Left lobe of liver (tissue), 2 donors: Measurements from ENCODE around the gene MAP2K6. TPM values are rescaled to one million over a fixed set of nuclear protein-coding genes. Genes with fewer than 3 reads are reported as not detected.

Source experiments
- ATAC-seq: fragments of 200-7000 bp; cut with Tn5 transposase; one replicate; pipeline ENCODE4 v1.9.1; 2020; ENCODE audit warnings: mild to moderate bottlenecking, moderate library complexity
- DNase-seq: peaks from one replicate; pipeline ENCODE4 v3.0.0-alpha.2; 2020; ENCODE audit warnings: low spot score
- total RNA-seq: library from RNA; stranded (reverse); gene quantifications from one replicate; pipeline ENCODE4 v1.2.1, GENCODE V29; 2021
- donor health status: DM: no; HTN: no; CAD: no; lungs with moderate emphysema.
- donor health status: DM: no; HTN: yes; CAD: no.

Gene MAP2K6
- total RNA-seq, 1 donor from 2014 or later = 2.6 TPM

DNA sequence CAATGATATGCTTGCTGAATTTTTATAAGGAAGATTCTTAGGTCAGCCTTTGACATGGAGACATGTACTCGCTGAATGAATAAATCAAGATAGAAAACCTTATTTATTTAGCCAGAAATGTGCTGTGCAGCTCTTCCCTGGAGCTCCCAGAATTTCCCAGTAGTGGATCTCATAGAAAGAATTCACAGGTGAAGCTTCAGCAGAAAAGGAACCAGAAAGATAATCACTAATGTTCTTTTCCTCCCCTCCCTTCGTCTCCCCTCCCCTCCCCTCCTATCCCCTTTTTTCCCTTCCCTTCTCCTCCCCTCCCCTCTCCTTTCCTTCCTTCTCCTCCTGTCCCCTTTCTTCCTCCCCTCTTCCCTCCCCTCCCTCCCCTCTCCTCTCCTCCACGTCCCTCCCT is 158.2 kb downstream of the MAP2K6 start:
- ATAC-seq = no peak
- no peak for DNase-seq

DNA sequence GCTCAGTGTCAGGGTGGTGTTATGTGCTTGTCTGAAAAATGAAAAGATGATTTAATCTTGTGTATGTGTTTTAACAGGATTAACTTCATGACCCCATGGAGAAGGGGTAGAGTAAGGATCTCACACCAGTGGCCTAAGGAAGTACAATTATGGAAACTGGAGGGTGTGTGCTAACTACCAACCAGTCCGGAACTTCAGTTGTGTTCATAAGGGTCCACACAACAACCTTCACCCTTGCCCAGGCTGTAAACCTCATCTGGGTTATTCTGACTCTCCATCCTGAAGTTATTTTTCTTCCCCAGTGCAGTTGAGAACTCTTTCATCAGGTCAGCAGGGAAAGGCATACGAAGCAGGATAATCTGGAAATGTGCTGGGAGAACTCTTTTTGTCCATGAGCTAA is 158.9 kb downstream of the MAP2K6 start:
- ATAC-seq (no peak), DNase-seq (no peak)

DNA sequence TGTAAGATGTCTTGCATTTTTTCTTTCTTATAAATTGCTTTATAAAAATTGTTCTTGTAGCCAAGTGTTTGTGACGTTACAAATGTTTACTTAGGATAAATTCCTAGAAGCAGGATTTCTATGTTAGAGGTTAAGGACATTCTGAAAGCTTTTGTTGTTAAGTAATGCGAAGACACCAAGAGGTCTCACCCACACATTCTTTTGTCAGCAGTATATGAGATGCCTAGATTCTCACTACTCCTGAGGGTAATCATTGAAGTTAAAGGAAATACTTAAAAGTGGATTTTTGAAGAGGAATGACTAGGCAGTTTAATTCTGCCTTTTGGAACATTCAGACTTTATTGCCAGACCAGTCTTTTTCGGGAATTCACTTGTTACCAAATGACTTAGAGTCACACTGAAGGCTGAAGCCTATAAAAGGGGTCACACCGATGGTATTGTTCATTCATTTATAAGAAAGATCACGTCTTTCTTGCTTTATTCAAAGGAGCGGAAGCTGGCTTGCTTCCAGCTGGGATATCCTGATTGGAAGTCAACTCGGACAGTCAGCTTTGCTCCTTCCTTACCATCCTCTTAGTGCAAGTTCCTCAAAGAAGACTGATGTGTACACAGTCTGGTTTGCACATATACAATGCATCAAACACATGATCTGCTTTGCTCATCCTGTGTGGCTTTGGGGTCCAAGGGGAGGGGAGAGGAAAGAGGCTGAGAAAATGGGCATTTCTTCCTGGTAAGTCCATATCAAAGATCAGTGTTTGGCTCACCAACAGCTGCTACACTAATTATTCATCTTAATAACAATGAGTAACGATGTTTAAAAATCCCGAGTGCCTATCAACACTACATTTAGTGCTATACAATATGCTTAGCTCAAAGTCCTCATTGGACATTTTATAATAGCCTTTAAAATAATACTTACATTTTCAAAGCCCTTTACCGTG is 160.0 kb downstream of the MAP2K6 start:
- ATAC-seq (no peak), DNase-seq (no peak)

DNA sequence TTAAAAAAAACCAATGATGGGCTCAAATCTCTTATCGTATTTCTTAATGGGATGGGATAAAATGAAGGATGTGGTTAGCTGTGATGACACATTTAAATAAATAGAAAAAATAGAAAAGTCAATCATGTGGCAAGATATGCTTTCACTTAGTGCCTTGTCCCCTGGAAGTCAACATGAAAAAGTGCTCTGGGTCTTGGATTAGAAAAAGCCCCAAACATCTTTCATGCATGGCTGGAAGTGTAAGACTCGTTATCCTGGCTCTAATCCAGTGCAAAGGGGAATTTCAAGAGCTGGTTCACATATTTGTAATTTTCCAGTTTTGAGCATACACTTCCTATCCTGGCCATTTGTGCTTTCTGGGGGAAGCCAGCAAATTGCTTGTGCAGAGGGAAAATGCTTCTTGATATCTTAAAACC is 160.9 kb downstream of the MAP2K6 start:
- ATAC-seq = peak; percentile 23
- no peak for DNase-seq

DNA sequence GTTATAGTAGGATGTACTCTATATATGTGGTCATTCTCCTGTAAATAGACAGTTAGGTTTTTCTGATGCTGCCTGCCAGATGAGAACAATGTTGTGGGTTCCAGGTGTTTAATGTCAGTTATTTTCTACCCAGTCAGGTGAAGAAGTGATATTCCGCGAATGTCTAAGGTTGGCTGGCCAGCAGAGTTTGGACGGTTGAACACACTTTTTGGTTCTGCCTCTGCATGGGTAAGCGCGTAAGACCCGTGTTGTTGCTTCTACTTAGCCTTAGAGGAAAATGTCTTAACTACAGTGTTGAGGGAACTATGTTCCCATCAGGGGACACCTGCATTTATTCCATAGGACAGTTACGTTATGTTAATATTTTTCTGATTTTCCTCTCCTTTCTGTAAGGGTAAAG is 162.6 kb downstream of the MAP2K6 start:
- DNase-seq = no peak
- ATAC-seq = no peak

DNA sequence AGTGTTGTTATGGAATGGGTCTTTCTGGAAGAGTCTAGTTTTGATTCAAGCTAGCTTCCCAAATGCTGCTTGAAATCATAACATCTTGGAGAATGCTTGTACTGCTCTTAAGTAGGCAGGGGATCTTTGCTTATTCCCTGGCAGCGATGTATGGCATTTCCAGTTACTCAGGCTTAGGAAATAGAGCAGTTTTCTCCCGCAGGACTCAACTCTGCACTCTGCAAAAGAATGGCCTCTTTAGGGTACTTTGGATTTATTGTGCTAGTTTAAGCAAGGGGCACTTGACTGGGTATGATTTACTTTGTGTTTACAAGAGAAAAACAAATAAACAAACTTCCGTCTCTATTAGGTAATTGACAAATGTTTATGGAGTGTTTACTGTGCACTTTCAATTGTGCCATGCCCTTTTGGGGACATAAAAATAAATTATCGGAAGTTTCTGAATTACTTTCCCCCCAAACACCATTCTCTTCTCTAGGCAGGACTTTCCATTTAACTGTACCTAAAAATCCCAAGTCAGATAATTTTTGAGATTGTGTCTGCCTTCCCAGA is 164.0 kb downstream of the MAP2K6 start:
- DNase-seq (no peak), ATAC-seq (no peak)

DNA sequence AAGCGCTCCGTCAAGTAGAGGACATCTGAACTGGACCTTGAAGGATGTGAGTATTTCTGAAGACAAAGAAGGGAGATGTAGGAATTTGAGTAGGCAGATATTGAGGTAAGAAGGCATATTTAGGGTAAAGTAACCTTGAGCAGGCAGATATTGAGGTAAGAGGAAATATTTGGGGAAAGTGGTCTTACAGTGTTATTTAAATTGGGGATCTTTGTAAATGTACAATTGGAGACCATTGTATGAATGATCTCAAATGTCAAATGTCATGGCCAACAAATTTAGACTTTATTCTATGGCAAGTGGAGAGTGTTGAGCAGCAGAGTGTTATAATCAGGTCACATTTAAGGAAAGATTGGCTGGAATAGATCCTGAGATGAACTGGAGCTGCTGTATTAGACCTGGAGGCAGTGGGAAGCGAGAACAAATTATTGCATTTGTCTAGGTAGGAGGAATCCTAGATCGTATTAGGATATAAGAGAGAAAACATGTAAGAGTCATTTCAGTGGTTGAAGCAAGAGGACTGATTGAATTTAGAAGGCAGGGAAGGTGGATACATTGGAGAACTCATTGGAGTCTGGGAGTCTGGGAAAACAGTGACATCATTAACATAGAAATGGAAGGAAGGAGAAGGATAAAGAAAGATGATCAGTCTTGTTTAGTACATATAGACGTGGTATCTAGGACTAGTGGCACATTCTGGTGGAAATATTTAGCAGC is 165.6 kb downstream of the MAP2K6 start:
- ATAC-seq = no peak

DNA sequence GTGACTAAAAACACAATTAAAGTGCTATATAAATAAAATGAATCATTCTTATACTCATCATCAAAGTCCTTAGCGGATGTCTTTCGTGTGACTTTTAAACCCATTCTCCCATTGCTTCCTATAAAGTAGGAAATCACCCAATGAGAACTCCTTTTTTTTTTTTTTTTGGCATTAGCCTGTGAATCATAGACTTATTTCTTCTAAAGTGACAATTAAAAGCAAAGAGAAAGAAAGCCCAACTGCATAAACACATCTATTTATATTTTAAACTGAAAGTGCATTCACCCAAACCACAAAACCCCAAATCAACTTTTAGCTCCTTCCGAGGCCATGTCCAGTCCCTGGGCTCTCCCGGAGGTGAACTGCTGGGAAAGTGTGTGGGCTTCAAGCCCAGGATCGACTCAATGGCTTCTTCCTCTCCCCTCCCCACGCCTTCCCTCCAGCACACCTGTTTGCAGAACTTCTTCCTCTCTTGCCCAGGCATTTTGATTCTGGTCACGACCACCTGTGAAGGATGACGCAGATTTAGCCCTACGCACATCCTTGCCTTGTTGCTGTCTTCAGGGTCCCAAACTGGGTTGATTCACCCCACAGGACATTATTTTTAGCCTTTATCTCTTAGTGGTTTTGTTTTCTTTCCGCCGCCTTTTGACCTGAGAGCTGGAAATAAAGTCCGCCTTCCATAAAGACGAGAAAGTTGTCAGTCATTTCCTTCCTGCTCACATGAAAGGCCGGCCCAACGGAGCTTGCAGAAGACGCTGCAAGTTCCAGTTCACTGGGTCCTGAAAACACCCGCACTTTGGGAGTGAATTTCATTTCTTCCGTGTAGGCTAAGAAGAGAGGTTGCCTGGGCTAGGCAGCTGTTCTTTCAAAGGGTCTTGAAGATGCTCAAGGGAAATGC is 166.8 kb downstream of the MAP2K6 start:
- ATAC-seq = no peak

More for the DNA sequence above, 165.6 kb downstream of the MAP2K6 start:
- no peak for DNase-seq

DNA sequence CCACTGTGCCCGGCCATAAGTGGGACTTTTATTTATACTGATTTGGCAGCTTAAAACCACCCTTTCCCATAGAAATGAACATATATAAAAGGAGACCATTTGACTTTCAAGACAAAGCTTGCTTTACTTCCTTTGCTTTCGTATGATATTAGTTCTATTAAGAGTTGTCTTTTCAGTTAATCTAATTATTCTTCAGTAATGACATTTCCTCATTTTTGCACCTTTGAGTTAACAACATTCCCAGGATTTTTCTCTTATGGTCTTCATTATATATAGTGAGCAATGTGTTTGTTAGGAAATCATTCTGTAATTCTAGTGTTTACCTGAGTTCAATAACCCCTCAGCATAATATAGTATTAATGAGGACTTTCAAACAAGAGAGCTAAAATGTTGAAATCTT is 173.8 kb downstream of the MAP2K6 start:
- ATAC-seq (no peak), DNase-seq (no peak)

More for the DNA sequence above, 166.8 kb downstream of the MAP2K6 start:
- DNase-seq = no peak

DNA sequence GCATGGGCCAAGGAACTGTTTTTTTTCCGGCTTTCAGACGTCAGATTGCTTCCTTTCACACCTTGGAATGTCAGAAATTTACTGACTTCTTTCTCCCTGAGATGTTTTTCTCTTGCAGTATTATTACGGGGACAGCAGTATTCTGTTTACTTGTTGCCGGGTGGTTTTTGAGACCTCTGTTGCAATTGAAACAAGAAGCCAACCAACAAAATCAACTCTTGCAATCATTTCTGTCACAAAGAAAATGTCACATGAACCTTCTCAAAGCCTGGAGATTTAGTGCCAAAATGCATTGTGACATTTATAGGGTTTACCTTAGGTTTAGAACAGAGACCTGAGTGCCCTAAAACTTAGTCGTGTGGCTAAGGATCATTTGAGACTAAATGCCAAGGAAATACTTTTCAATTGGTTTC is 174.3 kb downstream of the MAP2K6 start:
- ATAC-seq (no peak), DNase-seq (no peak)

DNA sequence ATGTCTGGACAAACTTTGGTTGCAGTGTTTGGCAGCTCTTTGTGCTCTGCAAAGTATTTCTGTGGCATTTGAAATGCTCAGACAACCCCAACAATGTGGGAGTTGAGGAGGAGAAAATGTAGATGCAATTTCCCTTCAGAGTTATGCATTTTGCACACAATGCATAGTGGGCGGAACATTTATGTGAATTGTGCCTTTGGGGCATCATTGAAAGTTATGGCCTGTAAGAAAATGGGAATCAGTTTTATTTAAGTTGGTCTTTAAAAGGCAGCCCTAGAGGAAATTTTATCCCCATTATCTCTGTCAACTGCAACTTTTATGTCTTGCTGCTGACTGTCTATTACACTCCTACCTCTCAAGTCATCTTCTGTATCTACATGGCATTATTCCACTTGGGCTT is 176.2 kb downstream of the MAP2K6 start:
- ATAC-seq (no peak), DNase-seq (no peak)

DNA sequence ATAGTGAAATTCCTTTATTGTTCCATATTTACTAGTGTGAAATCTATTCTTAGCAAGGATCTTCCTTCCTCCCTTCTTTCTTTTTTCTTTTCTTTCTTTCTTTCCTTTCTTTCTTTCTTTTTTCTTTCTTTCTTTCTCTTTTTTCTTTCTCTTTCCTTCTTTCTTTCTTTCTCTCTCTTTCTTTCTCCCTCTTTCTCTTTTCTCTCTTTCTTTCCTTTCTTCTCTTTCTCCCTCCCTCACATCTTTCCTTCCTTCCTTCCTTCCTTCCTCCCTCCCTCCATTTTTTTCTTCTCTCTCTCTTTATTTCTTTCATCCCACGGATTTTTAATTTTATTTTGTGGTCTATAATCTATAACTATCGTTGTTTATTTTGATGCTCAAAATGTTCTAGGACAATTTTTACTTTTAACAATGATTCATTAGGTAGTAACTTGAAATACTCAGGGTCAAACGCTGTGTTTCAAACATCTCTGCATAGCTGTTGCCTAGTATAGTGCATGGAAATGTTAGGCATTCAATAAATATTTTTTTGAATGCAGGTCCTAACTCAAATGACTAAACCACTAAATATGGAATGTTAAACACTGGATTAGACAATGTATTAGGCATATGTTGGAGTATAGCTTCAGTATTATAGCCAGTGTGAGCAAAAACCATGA is 178.3 kb downstream of the MAP2K6 start:
- no peak for DNase-seq
- no peak for ATAC-seq

DNA sequence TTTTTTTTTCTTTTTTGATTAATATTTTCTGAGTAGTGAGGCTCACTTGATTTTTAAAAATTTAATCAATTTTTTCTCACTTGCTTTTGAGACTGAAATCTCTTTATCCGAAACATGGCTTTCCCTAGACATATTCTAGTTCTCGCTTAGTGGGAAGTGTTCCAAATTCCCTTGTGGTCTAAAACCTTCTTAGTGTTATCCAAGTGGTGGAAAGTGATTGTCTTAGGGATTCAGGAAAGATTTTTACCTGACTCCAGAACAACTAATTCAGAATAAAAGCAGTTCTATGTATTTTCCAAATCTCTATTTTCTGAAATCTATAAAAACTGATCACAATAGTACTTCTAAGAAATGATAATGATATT is 178.8 kb downstream of the MAP2K6 start:
- no peak for ATAC-seq

DNA sequence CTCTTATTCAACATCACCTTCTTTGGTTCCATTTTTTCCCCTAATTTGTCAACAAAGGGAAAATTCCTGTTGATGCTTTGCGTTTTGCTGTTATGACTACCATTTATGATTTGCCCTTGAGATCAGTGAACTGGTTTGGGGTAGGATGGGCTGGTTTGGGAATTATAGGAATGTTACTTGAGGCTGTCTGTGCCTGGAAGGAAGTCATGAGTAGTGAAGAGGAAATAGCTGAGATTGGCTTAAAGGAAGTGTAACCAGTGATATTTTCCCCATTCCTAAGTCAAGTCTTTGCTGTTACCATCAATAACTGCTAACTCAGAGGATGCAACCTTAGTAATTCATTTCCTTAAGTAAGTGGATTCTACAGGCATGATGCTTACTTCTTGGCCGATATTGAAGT is 179.2 kb downstream of the MAP2K6 start:
- ATAC-seq = no peak
- DNase-seq = no peak

More for the DNA sequence above, 178.8 kb downstream of the MAP2K6 start:
- DNase-seq = no peak

DNA sequence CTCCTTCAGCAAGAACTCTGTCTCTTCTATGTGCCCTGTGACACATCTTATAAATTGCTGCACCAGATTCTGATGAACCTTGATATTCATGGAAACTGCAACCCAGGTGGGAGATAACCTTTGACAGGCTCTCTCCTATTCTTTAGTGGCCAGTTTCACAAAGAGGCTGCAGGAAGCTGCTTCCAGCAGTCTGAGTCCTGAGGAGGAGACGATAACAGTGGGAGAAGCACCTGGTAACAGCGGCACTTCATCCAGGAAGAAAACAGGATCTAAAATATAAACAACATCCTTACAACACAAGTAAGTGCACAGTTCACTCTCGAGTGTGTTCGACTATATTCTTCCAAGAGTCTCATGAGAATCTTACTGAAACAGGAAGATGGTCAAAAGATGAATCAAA is 180.1 kb downstream of the MAP2K6 start:
- DNase-seq (no peak), ATAC-seq (no peak)

DNA sequence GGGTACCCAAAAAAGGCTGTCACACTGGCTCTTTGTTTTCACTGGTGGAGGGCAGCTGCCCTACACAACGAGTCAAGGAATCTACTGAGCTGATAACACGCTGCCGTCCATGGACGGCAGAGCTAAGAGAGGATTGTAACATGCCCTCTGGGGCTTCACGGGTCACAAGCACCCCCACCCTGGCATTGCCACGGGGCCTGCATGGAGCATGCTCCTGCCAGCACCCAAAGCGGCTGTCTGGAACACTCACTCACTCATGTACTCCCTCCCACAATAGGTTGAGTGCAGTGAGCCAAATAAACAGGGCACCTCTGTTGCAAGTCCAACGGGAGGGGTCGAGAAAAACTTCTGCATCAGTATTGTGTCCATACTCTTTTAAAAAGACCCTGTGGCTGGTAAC is 181.6 kb downstream of the MAP2K6 start:
- ATAC-seq (no peak), DNase-seq (no peak)

DNA sequence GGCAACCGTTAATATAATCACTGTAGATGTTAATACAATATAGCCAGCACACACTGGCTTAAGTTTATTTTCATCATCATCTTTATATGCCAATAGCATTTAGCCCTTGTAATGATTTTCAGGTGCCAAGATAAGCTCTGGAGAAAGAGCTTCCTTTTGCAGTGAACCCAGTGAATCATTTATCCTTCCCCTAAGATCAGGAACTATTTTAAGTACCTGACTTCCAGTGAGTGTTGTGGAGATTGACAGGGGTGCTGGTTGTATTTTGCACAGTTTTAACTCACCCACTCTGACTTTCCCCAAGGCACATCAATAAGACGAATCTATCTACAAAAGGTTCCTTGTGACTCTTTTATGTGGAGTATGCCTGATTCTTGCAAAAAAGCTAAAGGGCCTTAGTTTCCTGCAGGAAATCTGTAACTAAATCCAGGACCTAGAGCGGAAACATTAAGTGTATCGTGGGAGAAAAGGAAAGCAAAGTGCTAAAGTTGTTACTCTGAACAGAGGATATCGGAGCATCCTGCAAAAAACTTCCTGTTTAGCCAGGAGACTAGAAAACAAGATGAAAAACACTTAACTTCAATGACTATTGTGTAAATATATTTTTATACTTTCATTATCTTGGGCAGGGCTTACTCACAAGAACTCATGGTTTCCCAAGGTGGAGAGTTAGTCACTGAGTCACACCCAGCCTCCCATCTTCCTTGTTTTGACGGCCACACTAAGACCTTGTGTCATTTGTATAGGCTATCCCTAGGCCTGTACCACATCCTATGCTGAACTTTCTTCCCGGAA is 183.6 kb downstream of the MAP2K6 start:
- DNase-seq (no peak), ATAC-seq (no peak)

DNA sequence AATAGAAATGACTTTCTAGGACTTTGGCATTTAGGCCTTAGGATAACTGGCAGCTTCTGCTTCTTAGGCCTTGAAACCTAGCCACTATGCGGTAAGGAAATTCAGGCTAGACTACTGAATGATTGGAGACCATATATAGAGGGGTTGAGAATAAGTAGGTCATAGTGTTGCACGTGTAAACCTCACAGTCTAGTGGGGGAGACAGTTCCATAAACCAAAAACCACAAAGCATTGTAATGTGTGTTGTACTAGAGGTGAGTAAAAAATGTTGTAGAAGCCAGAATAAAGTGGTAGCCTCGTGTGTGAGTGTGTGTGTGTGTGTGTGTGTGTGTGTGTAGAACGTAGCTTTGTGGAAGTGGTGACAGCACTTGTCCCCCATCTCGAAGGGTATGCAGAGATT is 188.5 kb downstream of the MAP2K6 start:
- no peak for ATAC-seq
- no peak for DNase-seq
